HEK293 (cell line): ENCODE measurements around the gene FAM171A1.

Experiments used
- CTCF ChIA-PET: fragments of 350-600 bp; formaldehyde crosslinking; extraction: SDS; loops from one replicate; lab custom pipeline; 2021; ENCODE audit warnings: antibody characterized with exemption; lab: Yijun Ruan, JAX
- POLR2A ChIA-PET: fragments of 300-600 bp; formaldehyde crosslinking; extraction: SDS; loops from one replicate; lab custom pipeline; 2020; ENCODE audit warnings: antibody characterized with exemption, inconsistent platforms; lab: Yijun Ruan, JAX
- H3K27ac ChIP-seq: fragments of 200-500 bp; sonication (Bioruptor generic); 2 replicates; pipeline ENCODE4 v1.5.1; 2014; ENCODE audit warnings: low read depth, low read length, control low read depth, inconsistent platforms; ENCODE audit errors: extremely low read depth
- H3K36me3 ChIP-seq, 2 experiments: fragments of 200-500 bp in 1 of 2; sonication (Bioruptor generic) in 1 of 2; 1 replicate in 1 of 2; 2 replicates in 1 of 2; pipeline ENCODE4 v1.5.1; 2014 to 2017; ENCODE audit warnings: inconsistent platforms in 2 of 2, low read length in 2 of 2; ENCODE audit not compliant: control insufficient read depth in 2 of 2, insufficient read depth in 1 of 2
- H3K4me1 ChIP-seq: fragments of 200-500 bp; sonication (Bioruptor generic); 2 replicates; pipeline ENCODE4 v1.5.1; 2014; ENCODE audit warnings: mild to moderate bottlenecking, low read length, inconsistent platforms; ENCODE audit not compliant: control insufficient read depth, insufficient read depth
- H3K4me3 ChIP-seq: 2 replicates; pipeline ENCODE4 v1.5.1; 2011; ENCODE audit warnings: low read depth, mild to moderate bottlenecking, control low read depth, low read length, moderate library complexity
- H3K9me3 ChIP-seq: fragments of 200-500 bp; sonication (Bioruptor generic); 2 replicates; pipeline ENCODE4 v1.5.1; 2014; ENCODE audit warnings: low read depth, low read length, inconsistent platforms; ENCODE audit not compliant: control insufficient read depth, insufficient read depth
- GLIS1 ChIP-seq: fragments of 450-650 bp; formaldehyde crosslinking; IDR thresholded peaks from 2 replicates; pipeline ENCODE4 v1.5.1; 2016; ENCODE audit warnings: missing biosample characterization, missing genetic modification characterization
- GLIS2 ChIP-seq: fragments of 450-650 bp; formaldehyde crosslinking; IDR thresholded peaks from 2 replicates; pipeline ENCODE4 v1.5.1; 2016; ENCODE audit warnings: missing biosample characterization, missing genetic modification characterization
- HOXD13 ChIP-seq: sonication (generic); formaldehyde crosslinking; IDR thresholded peaks from 2 replicates; pipeline ENCODE4 v1.8.0; 2022; ENCODE audit warnings: missing genetic modification reagents, borderline replicate concordance
- INSM2 ChIP-seq: fragments of 450-650 bp; formaldehyde crosslinking; IDR thresholded peaks from 2 replicates; pipeline ENCODE4 v1.5.1; 2016; ENCODE audit warnings: missing biosample characterization, missing genetic modification characterization
- OVOL3 ChIP-seq: fragments of 450-650 bp; formaldehyde crosslinking; IDR thresholded peaks from 2 replicates; pipeline ENCODE4 v1.5.1; 2016; ENCODE audit warnings: missing biosample characterization, missing genetic modification characterization
- PBX3 ChIP-seq: sonication (generic); formaldehyde crosslinking; IDR thresholded peaks from 2 replicates; pipeline ENCODE4 v1.8.1; 2022; ENCODE audit warnings: mild to moderate bottlenecking, moderate library complexity, missing genetic modification reagents
- PRDM1 ChIP-seq: fragments of 450-650 bp; formaldehyde crosslinking; IDR thresholded peaks from 2 replicates; pipeline ENCODE4; 2016; ENCODE audit warnings: missing biosample characterization, missing genetic modification characterization
- WT1 ChIP-seq: fragments of 450-650 bp; formaldehyde crosslinking; IDR thresholded peaks from 2 replicates; pipeline ENCODE4 v1.5.1; 2016; ENCODE audit warnings: missing biosample characterization, missing genetic modification characterization
- ZBTB10 ChIP-seq: fragments of 450-650 bp; formaldehyde crosslinking; IDR thresholded peaks from 2 replicates; pipeline ENCODE4 v1.5.1; 2016; ENCODE audit warnings: missing biosample characterization, missing genetic modification characterization
- ZBTB21 ChIP-seq: fragments of 450-650 bp; formaldehyde crosslinking; IDR thresholded peaks from 2 replicates; pipeline ENCODE4 v1.5.1; 2017; ENCODE audit warnings: missing biosample characterization, missing genetic modification characterization
- ZFP41 ChIP-seq: fragments of 450-650 bp; formaldehyde crosslinking; IDR thresholded peaks from 2 replicates; pipeline ENCODE4 v1.5.1; 2016; ENCODE audit warnings: missing biosample characterization, missing genetic modification characterization, borderline replicate concordance
- ZNF114 ChIP-seq: fragments of 450-650 bp; formaldehyde crosslinking; IDR thresholded peaks from 2 replicates; pipeline ENCODE4 v1.5.0; 2017; ENCODE audit warnings: missing biosample characterization, missing genetic modification characterization
- ZNF132 ChIP-seq: fragments of 450-650 bp; formaldehyde crosslinking; IDR thresholded peaks from 2 replicates; pipeline ENCODE4 v1.5.1; 2017; ENCODE audit warnings: missing biosample characterization, missing genetic modification characterization, borderline replicate concordance
- ZNF140 ChIP-seq: fragments of 450-650 bp; formaldehyde crosslinking; IDR thresholded peaks from 2 replicates; pipeline ENCODE4 v1.5.1; 2016; ENCODE audit warnings: missing biosample characterization, missing genetic modification characterization
- ZNF18 ChIP-seq: fragments of 450-650 bp; formaldehyde crosslinking; IDR thresholded peaks from 2 replicates; pipeline ENCODE4 v1.5.1; 2016; ENCODE audit warnings: missing biosample characterization, missing genetic modification characterization
- ZNF184 ChIP-seq: fragments of 450-650 bp; IDR thresholded peaks from 2 replicates; pipeline ENCODE4 v1.5.1; 2018; ENCODE audit warnings: missing biosample characterization, mild to moderate bottlenecking, missing genetic modification characterization
- ZNF202 ChIP-seq: fragments of 450-650 bp; formaldehyde crosslinking; IDR thresholded peaks from 2 replicates; pipeline ENCODE4 v1.5.1; 2016; ENCODE audit warnings: missing biosample characterization, missing genetic modification characterization, borderline replicate concordance
- ZNF23 ChIP-seq: fragments of 450-650 bp; formaldehyde crosslinking; IDR thresholded peaks from 2 replicates; pipeline ENCODE4 v1.5.1; 2016; ENCODE audit warnings: missing biosample characterization, missing genetic modification characterization, borderline replicate concordance
- ZNF292 ChIP-seq: fragments of 450-650 bp; formaldehyde crosslinking; IDR thresholded peaks from 2 replicates; pipeline ENCODE4 v1.5.1; 2016; ENCODE audit warnings: low read depth, missing biosample characterization, missing genetic modification characterization, borderline replicate concordance
- ZNF311 ChIP-seq: fragments of 450-650 bp; formaldehyde crosslinking; IDR thresholded peaks from 2 replicates; pipeline ENCODE4 v1.5.1; 2017; ENCODE audit warnings: missing biosample characterization, missing genetic modification characterization, borderline replicate concordance
- ZNF426 ChIP-seq: fragments of 450-650 bp; formaldehyde crosslinking; IDR thresholded peaks from 2 replicates; pipeline ENCODE4 v1.5.1; 2017; ENCODE audit warnings: missing biosample characterization, missing genetic modification characterization, mild to moderate bottlenecking, inconsistent platforms, moderate library complexity
- ZNF555 ChIP-seq: fragments of 450-650 bp; formaldehyde crosslinking; conservative IDR thresholded peaks from 2 replicates; pipeline ENCODE4 v1.5.1; 2017; ENCODE audit warnings: missing biosample characterization, mild to moderate bottlenecking, missing genetic modification characterization, inconsistent platforms
- ZNF580 ChIP-seq: fragments of 450-650 bp; formaldehyde crosslinking; IDR thresholded peaks from 2 replicates; pipeline ENCODE4 v1.5.1; 2016; ENCODE audit warnings: missing biosample characterization, missing genetic modification characterization
- ZNF692 ChIP-seq: fragments of 450-650 bp; formaldehyde crosslinking; IDR thresholded peaks from 2 replicates; pipeline ENCODE4 v1.5.1; 2016; ENCODE audit warnings: missing biosample characterization, missing genetic modification characterization
- ZNF777 ChIP-seq: fragments of 450-650 bp; formaldehyde crosslinking; IDR thresholded peaks from 2 replicates; pipeline ENCODE4 v1.5.1; 2017; ENCODE audit warnings: missing biosample characterization, missing genetic modification characterization, borderline replicate concordance
- ZSCAN23 ChIP-seq: fragments of 450-650 bp; formaldehyde crosslinking; IDR thresholded peaks from 2 replicates; pipeline ENCODE4 v1.5.1; 2016; ENCODE audit warnings: missing biosample characterization, missing genetic modification characterization

The FAM171A1 gene

GRCh38 chr10:15290150-15290549 lies 80.9 kb downstream of the FAM171A1 start (continued):
- TF ChIP-seq HOXD13 (CRISPR knock-in tag), result no peak
- no peak for TF ChIP-seq ZNF140
- no peak for TF ChIP-seq ZNF184 (tag by site-specific recombination)
- no peak for TF ChIP-seq ZNF114 (tag by site-specific recombination)

GRCh38 chr10:15280974-15281373 lies 90.1 kb downstream of the FAM171A1 start:
- ChIA-PET CTCF (no interaction called here), POLR2A (no interaction called here)
- H3K27ac ChIP-seq, result no peak overlapping the region
- no peaks in the 10 kb centered on the region for H3K9me3 ChIP-seq
- H3K36me3 ChIP-seq, result peaks cover 3 to 37% of the 10 kb centered on the region in 2 experiments; a peak in 2 of 3 replicates
- H3K4me3 ChIP-seq, result no peak overlapping the region
- no peaks in the 10 kb centered on the region for H3K4me1 ChIP-seq
- TF ChIP-seq ZNF580 (no peak), ZNF777 (tag by site-specific recombination) (no peak), ZSCAN23 (tag by site-specific recombination) (no peak), PBX3 (no peak), ZNF114 (tag by site-specific recombination) (no peak), ZNF555 (no peak), PRDM1 (no peak), ZNF311 (tag by site-specific recombination) (no peak), ZNF132 (no peak), ZFP41 (no peak), ZNF23 (no peak), ZNF426 (no peak), ZBTB10 (tag by site-specific recombination) (no peak), ZBTB21 (tag by site-specific recombination) (no peak)

GRCh38 chr10:15280462-15280861 lies 90.6 kb downstream of the FAM171A1 start:
- Histone ChIP-seq H3K4me1 (no peaks in the 10 kb centered on the region), H3K4me3 (no peak overlapping the region), H3K27ac (no peak overlapping the region), H3K9me3 (no peaks in the 10 kb centered on the region), H3K36me3 (peaks cover 3 to 37% of the 10 kb centered on the region in 2 experiments; a peak in 2 of 3 replicates)
- ChIA-PET CTCF (no interaction called here), POLR2A (no interaction called here)
- TF ChIP-seq OVOL3 (tag by site-specific recombination), result no peak
- no peak for TF ChIP-seq ZNF292 (tag by site-specific recombination)
- no peak for TF ChIP-seq ZNF692 (tag by site-specific recombination)
- no peak for TF ChIP-seq ZNF18 (tag by site-specific recombination)
- TF ChIP-seq GLIS1 (tag by site-specific recombination), result no peak
- TF ChIP-seq GLIS2 (tag by site-specific recombination), result no peak
- no peak for TF ChIP-seq WT1 (tag by site-specific recombination)
- TF ChIP-seq ZNF202, result no peak
- no peak for TF ChIP-seq INSM2 (tag by site-specific recombination)
